ENCODE measurements around the gene MYBPC2. TPM values are rescaled to one million over a fixed set of nuclear protein-coding genes. Genes with fewer than 3 reads are reported as not detected.

MYBPC2 gene
- total RNA-seq (2022; extraction: Qiagen RNA extraction; ENCODE audit: low read depth) = 0.03 TPM in 1 of 5 replicates, not detected in the others

GRCh38 chr19:50432221-50433028 is at the start of gene MYBPC2:
Gene MYBPC2 (plus strand): TSS chr19:50432892. CDS start chr19:50432954, 62 bp downstream.

GRCh38 chr19:50383852-50384684 is 48.6 kb upstream of the MYBPC2 start, which contains the start of gene POLD1:
Gene POLD1 (plus strand): TSS chr19:50384347. CDS start chr19:50398852, 14,505 bp downstream.

GRCh38 chr19:50418176-50419021 is 14.3 kb upstream of the MYBPC2 start, which contains the start of gene SPIB:
Gene SPIB (plus strand): TSS chr19:50418938. CDS start chr19:50418963, 25 bp downstream.

GRCh38 chr19:50476224-50476906 is 43.7 kb downstream of the MYBPC2 start, which contains the start of the genes EMC10 and GARIN5A:
Gene EMC10 (plus strand): TSS chr19:50476507. CDS start chr19:50476545, 38 bp downstream.
Gene GARIN5A (minus strand): TSS chr19:50476848. CDS start chr19:50476388, 460 bp downstream.

GRCh38 chr19:50511069-50511822 is 78.6 kb downstream of the MYBPC2 start, which contains the start of gene JOSD2:
Gene JOSD2 (minus strand): TSS chr19:50511191. CDS start chr19:50510431, 760 bp downstream.

GRCh38 chr19:50513746-50514345 is 81.2 kb downstream of the MYBPC2 start, which contains the start of gene ASPDH:
Gene ASPDH (minus strand): TSS chr19:50513913. CDS start chr19:50513823, 90 bp downstream.

Other genes starting within 250 kb of the MYBPC2 start
- 4.4 to 7.0 TPM (median 6.4 TPM) in 5 replicates for gene MYH14, start 229.3 kb upstream of the MYBPC2 start, total RNA-seq (2022; extraction: Qiagen RNA extraction; ENCODE audit: low read depth)
- 0.95 to 1.5 TPM (median 1.4 TPM) in 5 replicates for gene KCNC3, start 103.5 kb upstream of the MYBPC2 start, total RNA-seq (2022; extraction: Qiagen RNA extraction; ENCODE audit: low read depth)
- gene NAPSA, start 67.3 kb upstream of the MYBPC2 start, total RNA-seq (2022; extraction: Qiagen RNA extraction; ENCODE audit: low read depth) = 0.58 to 1.5 TPM (median 1.1 TPM) in 5 replicates
- 58.1 to 82.4 TPM (median 78.4 TPM) in 5 replicates for gene NR1H2, start 56.4 kb upstream of the MYBPC2 start, total RNA-seq (2022; extraction: Qiagen RNA extraction; ENCODE audit: low read depth)
- 48.9 to 76.4 TPM (median 72.2 TPM) in 5 replicates for gene POLD1, start 48.5 kb upstream of the MYBPC2 start, total RNA-seq (2022; extraction: Qiagen RNA extraction; ENCODE audit: low read depth)
- 0.10 to 0.34 TPM (median 0.15 TPM) in 4 of 5 replicates, not detected in the other for gene SPIB, start 14.0 kb upstream of the MYBPC2 start, total RNA-seq (2022; extraction: Qiagen RNA extraction; ENCODE audit: low read depth)
- 107 to 155 TPM (median 150 TPM) in 5 replicates for gene EMC10, start 43.6 kb downstream of the MYBPC2 start, total RNA-seq (2022; extraction: Qiagen RNA extraction; ENCODE audit: low read depth)
- 1.6 to 2.2 TPM (median 2.0 TPM) in 5 replicates for gene GARIN5A, start 44.0 kb downstream of the MYBPC2 start, total RNA-seq (2022; extraction: Qiagen RNA extraction; ENCODE audit: low read depth)
- 58.0 to 82.0 TPM (median 80.2 TPM) in 5 replicates for gene JOSD2, start 78.3 kb downstream of the MYBPC2 start, total RNA-seq (2022; extraction: Qiagen RNA extraction; ENCODE audit: low read depth)
- gene ASPDH, start 81.0 kb downstream of the MYBPC2 start, total RNA-seq (2022; extraction: Qiagen RNA extraction; ENCODE audit: low read depth) = not detected in 5 replicates
- gene LRRC4B, start 135.5 kb downstream of the MYBPC2 start, total RNA-seq (2022; extraction: Qiagen RNA extraction; ENCODE audit: low read depth) = 0.32 to 0.97 TPM (median 0.50 TPM) in 5 replicates
- 0.29 to 0.74 TPM (median 0.53 TPM) in 5 replicates for gene SYT3, start 207.0 kb downstream of the MYBPC2 start, total RNA-seq (2022; extraction: Qiagen RNA extraction; ENCODE audit: low read depth)
- gene C19orf81, start 216.6 kb downstream of the MYBPC2 start, total RNA-seq (2022; extraction: Qiagen RNA extraction; ENCODE audit: low read depth) = 4.3 to 11.4 TPM (median 10.5 TPM) in 5 replicates

Data from A549 treated with GW870086 at 1 μM for 4 hours (cell line).